MM.1S (cell line): ENCODE measurements around the gene DCAF15.

ENCODE experiments used
- CTCF ChIP-seq: fragments of 300-600 bp; sonication (generic); IDR thresholded peaks from 2 replicates; pipeline ENCODE4 v1.5.1; 2016; ENCODE audit warnings: antibody characterized with exemption, low read length, mixed read lengths
- EZH2 ChIP-seq: fragments of 300-600 bp; sonication (generic); optimal IDR thresholded peaks from 2 replicates; pipeline ENCODE3; 2017; ENCODE audit warnings: low read depth, mild to moderate bottlenecking, antibody characterized with exemption, low read length, mixed read lengths

- TF ChIP-seq CTCF, result no peak
- TF ChIP-seq EZH2, result no peak
Measured at GRCh38 chr19:13918726-13919411, 33.4 kb upstream of the DCAF15 start.
